ENCODE data around the gene WDR36. TPM values are rescaled to one million over a fixed set of nuclear protein-coding genes. Genes with fewer than 3 reads are reported as not detected.

WDR36 gene
- total and polyA plus RNA-seq, 8 donors: 4.0 to 50.7 (median 7.0) TPM

GRCh38 chr5:111115229-111115628 lies 23.1 kb downstream of the WDR36 start:
- H3K4me3 ChIP-seq: no peak overlapping the region
- H3K9me3 ChIP-seq: no peaks in the 10 kb centered on the region
- 96 to 100% (median 97%) methylated on average over 1 of the region's 1 CpG for WGBS, 5 donors
- no peaks in the 10 kb centered on the region for H3K27me3 ChIP-seq
- H3K27ac ChIP-seq: no peak overlapping the region
- DNase-seq: no peak
- peaks cover 11 to 96% (median 75%) of the 10 kb centered on the region in 4 donors for H3K36me3 ChIP-seq
- no peaks in the 10 kb centered on the region for H3K4me1 ChIP-seq
- TF ChIP-seq POLR2AphosphoS5 (IDR thresholded peaks at IDR 0.05) (no peak), CTCF (IDR thresholded peaks at IDR 0.05) (no peak), POLR2A (IDR thresholded peaks at IDR 0.05) (no peak), EP300 (IDR thresholded peaks at IDR 0.05) (no peak)
- intact Hi-C loops (cut with DNase I; ENCODE audit: low total_unique reads): no loop called here

- 77 to 85% (median 83%) methylated on average over 1 of the region's 1 CpG for WGBS, 5 donors
- H3K9me3 ChIP-seq: no peaks in the 10 kb centered on the region
- intact Hi-C loops (cut with DNase I; ENCODE audit: low total_unique reads): no loop called here
- H3K36me3 ChIP-seq: peaks cover 25 to 96% (median 76%) of the 10 kb centered on the region in 4 donors
- no peak overlapping the region for H3K4me3 ChIP-seq
- no peaks in the 10 kb centered on the region for H3K4me1 ChIP-seq
- DNase-seq: no peak
- H3K27ac ChIP-seq: no peak overlapping the region
- TF ChIP-seq EP300 (IDR thresholded peaks at IDR 0.05): no peak
- TF ChIP-seq POLR2AphosphoS5 (IDR thresholded peaks at IDR 0.05): no peak
- no peak for TF ChIP-seq POLR2A (IDR thresholded peaks at IDR 0.05)
- TF ChIP-seq CTCF (IDR thresholded peaks at IDR 0.05): no peak
- no peaks in the 10 kb centered on the region for H3K27me3 ChIP-seq
Measured at GRCh38 chr5:111116550-111116949, 24.4 kb downstream of the WDR36 start.

GRCh38 chr5:111117136-111117535 lies 25.0 kb downstream of the WDR36 start:
- Histone ChIP-seq H3K27me3 (no peaks in the 10 kb centered on the region), H3K27ac (no peak overlapping the region), H3K4me3 (no peak overlapping the region), H3K9me3 (no peaks in the 10 kb centered on the region), H3K36me3 (peaks cover 30 to 96% (median 76%) of the 10 kb centered on the region in 4 donors), H3K4me1 (no peaks in the 10 kb centered on the region)
- 75 to 90% (median 83%) methylated on average over 1 of the region's 1 CpG for WGBS, 5 donors
- DNase-seq: no peak
- intact Hi-C loops (cut with DNase I; ENCODE audit: low total_unique reads): no loop called here
- TF ChIP-seq POLR2AphosphoS5 (IDR thresholded peaks at IDR 0.05): no peak
- no peak for TF ChIP-seq POLR2A (IDR thresholded peaks at IDR 0.05)
- no peak for TF ChIP-seq EP300 (IDR thresholded peaks at IDR 0.05)
- TF ChIP-seq CTCF (IDR thresholded peaks at IDR 0.05): no peak

GRCh38 chr5:111119221-111119620 lies 27.1 kb downstream of the WDR36 start:
- DNase-seq: no peak

More at GRCh38 chr5:111119221-111119620, 27.1 kb downstream of the WDR36 start:
- intact Hi-C loops (cut with DNase I; ENCODE audit: low total_unique reads): no loop called here
- H3K27me3 ChIP-seq: no peaks in the 10 kb centered on the region
- 48 to 80% (median 62%) methylated on average over 2 of the region's 2 CpGs for WGBS, 5 donors
- no peaks in the 10 kb centered on the region for H3K9me3 ChIP-seq
- no peak overlapping the region for H3K4me3 ChIP-seq
- H3K27ac ChIP-seq: no peak overlapping the region
- peaks cover 28 to 97% (median 78%) of the 10 kb centered on the region in 4 donors for H3K36me3 ChIP-seq
- H3K4me1 ChIP-seq: no peaks in the 10 kb centered on the region
- no peak for TF ChIP-seq CTCF (IDR thresholded peaks at IDR 0.05)
- no peak for TF ChIP-seq POLR2A (IDR thresholded peaks at IDR 0.05)
- TF ChIP-seq EP300 (IDR thresholded peaks at IDR 0.05): no peak
- no peak for TF ChIP-seq POLR2AphosphoS5 (IDR thresholded peaks at IDR 0.05)

All from stomach (tissue), 9 donors.